Amniotic epithelial cell (primary cell): ENCODE measurements around the gene CD53.

Source experiments
- DNase-seq: peaks from one replicate; pipeline ENCODE4 v3.0.0-alpha.2; 2010; ENCODE audit warnings: low read depth

The CD53 gene

GRCh38 chr1:110876748-110877341 lies 3.9 kb downstream of the CD53 start:
- DNase-seq, result no peak

GRCh38 chr1:110877364-110877763 lies 4.4 kb downstream of the CD53 start:
- no peak for DNase-seq

DNA sequence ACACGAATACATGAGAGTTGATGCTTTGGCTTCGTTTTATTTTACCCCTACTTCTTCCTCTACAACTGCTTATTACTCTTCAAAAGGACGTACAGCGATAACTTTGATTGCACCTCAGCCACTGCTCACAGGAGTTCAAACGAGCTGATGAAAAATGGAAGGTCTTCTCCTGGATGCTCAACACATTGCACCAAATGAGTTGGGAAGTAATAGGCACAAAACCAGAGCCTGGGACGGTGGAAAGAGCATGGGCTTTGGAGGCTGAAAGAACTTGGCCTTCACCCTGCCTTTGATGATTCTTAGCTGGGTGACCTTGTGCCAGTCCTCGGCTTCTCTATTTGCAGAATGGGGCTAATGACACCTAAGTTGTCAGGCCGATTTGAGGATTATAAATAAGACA lies 4.8 kb downstream of the CD53 start:
- no peak for DNase-seq

DNA sequence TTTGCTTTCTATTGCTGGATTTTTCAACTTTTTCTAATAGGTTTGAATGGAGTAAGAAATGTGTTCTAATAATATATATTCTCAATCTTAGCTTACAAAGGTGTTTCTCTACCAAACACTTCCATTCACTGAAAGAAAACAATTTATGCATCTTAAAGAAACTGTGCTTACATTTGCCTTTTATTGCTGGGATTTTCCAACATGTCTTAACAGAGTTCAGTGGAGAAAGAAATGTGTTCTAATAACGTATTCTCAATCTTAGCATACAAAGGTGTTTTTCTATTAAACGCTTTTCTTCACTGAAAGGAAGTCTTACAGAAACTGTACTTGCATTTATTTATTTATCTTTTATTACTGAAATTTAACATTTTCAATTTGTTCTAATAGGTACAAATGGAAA lies 5.6 kb downstream of the CD53 start:
- no peak for DNase-seq

- no peak for DNase-seq
Measured at GRCh38 chr1:110878993-110879392, 6.0 kb downstream of the CD53 start.

DNA sequence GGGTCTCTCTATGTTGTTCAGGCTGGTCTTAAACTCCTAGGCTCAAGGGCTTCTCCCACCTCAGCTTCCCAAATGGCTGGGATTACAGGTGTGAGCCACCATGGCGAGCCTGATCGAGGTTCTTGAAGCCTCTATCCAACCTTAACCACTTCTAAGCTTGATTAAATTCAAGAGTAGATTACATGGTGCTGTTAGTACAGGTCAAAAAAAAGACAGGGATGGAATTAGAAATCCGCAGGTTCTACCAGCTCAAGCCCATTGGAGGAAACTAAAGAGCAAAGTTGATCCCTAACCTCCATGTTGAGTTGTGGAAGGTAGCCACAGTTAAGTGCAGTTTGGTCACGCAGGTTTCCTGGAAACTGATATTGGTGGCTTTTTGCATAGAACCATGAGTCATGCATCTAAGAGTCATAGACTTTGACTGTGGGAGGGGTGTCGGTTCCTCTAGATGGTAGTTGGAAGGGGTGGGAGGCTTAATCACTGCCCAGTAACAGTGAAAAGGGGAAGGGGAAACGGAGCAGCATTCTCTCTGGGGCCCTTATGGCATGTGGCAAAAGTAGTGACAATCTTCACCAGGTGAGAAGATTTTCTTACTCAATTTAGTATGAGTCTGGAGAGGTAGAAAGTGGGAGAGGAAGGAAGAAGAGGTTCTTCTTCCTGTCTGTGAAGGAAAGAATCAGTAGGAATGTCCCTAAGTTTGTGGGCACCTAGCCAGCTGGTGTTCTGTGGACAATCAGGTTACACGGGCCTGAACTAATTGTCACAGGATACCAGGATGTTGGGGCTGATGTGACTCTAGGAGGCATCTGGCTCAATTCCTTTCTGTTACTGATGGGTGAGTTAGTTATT lies 7.0 kb downstream of the CD53 start:
- no peak for DNase-seq

GRCh38 chr1:110880708-110881374 lies 7.9 kb downstream of the CD53 start:
- DNase-seq, result no peak

- no peak for DNase-seq
Measured at GRCh38 chr1:110888049-110888448, 15.1 kb downstream of the CD53 start.

- DNase-seq, result no peak
Measured at GRCh38 chr1:110888641-110889040, 15.7 kb downstream of the CD53 start.

DNA sequence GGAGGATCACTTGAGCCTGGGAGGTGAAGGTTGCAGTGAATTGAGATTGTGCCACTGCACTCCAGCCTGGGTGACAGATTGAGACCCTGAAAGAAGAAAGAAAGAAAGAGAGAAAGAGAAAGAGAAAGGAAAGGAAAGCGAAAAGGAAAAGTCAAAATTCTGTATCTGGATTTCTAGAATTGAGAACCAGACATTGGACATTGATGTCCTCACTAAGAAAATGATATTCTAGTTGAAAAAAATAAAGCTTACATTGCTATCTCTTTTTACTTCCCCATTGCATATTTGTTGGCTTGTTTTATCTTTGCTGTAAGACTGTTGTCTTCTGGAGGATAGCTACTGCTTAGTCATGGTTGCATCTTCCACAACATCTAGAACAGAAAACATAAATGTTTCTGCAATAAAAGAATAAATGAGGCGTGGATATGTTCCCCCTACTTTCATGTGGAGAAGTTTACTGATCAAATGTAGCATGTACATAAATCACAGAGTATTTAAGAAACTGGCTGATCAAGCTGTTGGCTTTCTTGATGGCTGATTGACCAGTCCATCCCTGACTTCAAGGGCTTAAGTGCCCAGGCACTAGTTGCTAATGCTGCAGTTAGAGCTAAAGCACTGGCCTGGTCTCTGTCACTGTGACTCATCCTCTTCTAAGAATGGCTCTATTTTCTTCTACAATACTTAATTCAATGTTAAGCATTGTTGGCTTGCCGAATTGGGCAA lies 17.7 kb downstream of the CD53 start:
- no peak for DNase-seq

DNA sequence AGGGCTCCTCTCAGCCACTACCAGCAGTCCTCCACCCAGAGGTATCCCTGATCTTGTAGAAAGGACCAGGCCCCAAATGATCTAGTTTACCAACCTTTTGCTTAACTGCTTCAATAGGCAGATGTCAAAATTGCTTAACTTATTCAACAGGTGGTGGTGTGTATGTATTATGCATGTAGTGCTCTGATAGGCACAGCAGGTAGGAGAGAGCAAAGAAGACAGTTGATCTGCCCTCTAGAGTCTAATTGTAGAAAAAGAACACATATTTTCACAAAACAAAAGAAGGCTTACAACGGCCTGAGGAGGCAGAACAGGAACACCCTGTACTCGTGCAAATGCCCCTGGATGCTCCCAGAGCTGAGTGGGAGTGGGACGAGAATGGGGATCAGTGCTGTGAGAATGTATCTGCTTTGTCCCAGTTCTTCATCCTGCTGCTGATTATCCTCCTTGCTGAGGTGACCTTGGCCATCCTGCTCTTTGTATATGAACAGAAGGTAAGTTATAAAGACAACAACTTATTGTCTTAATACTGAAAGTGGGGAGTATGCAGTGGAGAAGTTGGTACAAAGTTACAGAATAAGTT lies 21.1 kb downstream of the CD53 start:
- DNase-seq, result no peak

- DNase-seq, result no peak
Measured at GRCh38 chr1:110896090-110896489, 23.1 kb downstream of the CD53 start.

- no peak for DNase-seq
Measured at GRCh38 chr1:110897681-110898080, 24.7 kb downstream of the CD53 start.

- DNase-seq, result no peak
Measured at GRCh38 chr1:110898734-110899457, 25.9 kb downstream of the CD53 start.

GRCh38 chr1:110899458-110899843 lies 26.5 kb downstream of the CD53 start:
- no peak for DNase-seq

DNA sequence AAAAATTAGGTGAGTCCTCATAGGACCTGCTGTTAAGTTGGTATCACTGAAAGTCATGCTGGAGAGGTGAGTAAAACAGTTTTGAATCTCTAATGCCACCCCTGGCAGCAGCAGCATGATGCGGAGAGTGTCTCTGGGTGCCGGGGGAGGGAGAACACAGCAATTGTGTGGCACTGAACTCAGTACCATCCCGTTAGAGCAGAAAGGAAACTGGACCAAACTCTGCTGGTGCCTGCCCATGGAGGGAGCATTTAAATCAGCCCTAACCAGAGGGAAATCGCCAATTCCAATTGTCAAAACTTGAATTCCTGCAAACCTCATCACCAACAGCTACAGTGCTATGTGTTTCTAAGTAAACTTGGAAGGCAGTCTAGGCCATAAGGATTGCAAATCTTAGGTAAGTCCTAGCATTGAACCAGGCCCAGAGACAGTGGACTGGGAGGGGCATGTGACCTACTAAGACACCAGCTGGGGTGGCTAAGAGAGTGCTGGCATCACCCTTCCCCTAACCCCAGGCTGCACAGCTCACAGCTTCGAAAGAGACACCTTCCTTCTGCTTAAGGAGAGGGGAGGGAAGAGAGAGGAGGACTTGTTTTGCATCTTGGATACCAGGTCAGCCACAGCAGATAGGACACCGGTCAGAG lies 30.0 kb downstream of the CD53 start:
- DNase-seq, result no peak

- DNase-seq, result no peak
Measured at GRCh38 chr1:110903853-110904500, 31.0 kb downstream of the CD53 start.

GRCh38 chr1:110912784-110913183 lies 39.8 kb downstream of the CD53 start:
- no peak for DNase-seq

DNA sequence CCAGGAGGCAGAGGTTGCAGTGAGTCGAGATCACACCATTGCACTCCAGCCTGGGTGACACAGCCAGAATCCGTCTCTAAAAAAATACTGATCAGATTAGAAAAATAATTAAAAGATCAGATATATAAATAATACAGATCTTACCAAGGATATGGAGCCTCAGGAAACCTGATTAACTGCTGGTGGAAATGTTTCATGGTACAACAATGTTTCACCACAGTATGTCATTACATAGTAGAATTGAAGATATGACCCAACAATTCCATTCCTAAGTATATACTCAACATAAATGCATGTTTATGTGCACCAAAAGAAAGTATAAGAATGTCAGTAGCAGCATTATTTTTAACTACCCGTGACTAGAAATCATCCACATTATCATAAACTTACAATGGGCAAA lies 41.7 kb downstream of the CD53 start:
- DNase-seq, result no peak

DNA sequence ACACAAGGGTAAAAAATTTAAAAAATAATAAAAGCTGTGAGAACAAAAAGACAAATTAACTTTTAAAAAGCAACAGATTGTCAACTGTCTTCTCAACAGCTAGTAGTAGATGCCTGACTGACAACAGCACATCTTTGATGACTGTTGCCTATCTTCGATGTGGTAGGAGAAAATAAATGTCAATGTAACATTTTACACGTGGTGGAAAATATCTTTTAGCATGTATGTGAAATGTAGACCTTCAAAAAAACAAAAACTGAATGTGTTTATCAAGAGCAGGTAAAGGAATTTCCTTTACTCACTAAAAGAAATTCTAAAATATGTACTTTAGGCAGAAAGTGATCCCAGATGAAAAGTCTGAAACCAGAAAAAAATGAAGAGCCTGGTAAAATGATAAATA lies 42.9 kb downstream of the CD53 start:
- no peak for DNase-seq

DNA sequence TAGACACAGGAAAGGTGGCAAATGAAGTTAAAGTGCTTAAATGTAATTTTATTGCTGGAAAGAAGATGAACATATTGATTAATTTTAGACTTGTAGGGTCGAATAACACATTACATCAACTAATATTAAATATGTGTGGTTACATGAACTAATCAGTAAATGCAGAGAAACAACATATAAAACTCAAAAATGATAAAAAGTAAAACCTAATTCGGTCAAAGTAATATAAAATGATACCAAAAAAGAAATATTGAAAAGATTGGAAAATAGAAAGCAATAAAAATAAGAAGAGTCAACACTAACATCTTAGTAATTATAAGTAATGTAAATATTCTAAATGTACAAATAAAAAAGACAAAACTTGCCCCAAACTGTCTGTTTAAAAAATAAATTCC lies 43.3 kb downstream of the CD53 start:
- no peak for DNase-seq
